Left colon (tissue), 2 donors: ENCODE results near the gene RPS6KC1. TPM values are rescaled to one million over a fixed set of nuclear protein-coding genes. Genes with fewer than 3 reads are reported as not detected.
"Not testable (repeated sequence)": the region's sequence is repeated elsewhere in the genome, so short reads cannot be mapped to it uniquely, and the experiment has no call there.

Experiments
- ATAC-seq: fragments of 200-7000 bp; cut with Tn5 transposase; one replicate; pipeline ENCODE4 v1.9.1; 2020; ENCODE audit warnings: mild to moderate bottlenecking, moderate library complexity
- DNase-seq, 2 donors: peaks; one replicate each; pipeline ENCODE4 v3.0.0-alpha.2; 2020
- intact Hi-C, 2 donors: fragments of 100-400 bp; cut with DNase I in 1 of 2; cut with micrococcal nuclease in 1 of 2; formaldehyde crosslinking; loops; one replicate each; pipeline versions ENCODE4 v1.11.2 to v1.14.0; 2022; cut with DNase I, micrococcal nuclease
- total RNA-seq, 2 donors: library from RNA; stranded (reverse); fragmentation: NEBNext Ultra II Directional; extraction: Animal tissue kit (Norgen Biotek cat#: 25700); gene quantifications; one replicate each; pipeline ENCODE4 v1.2.1, GENCODE V29; 2021
- donor health status: DM: no; HTN: no; CAD: no.
- donor health status: DM: yes; HTN: yes; CAD: no.

The RPS6KC1 gene
- total RNA-seq, 2 donors from 2014 or later, result 9.4 to 11.2 TPM

DNA sequence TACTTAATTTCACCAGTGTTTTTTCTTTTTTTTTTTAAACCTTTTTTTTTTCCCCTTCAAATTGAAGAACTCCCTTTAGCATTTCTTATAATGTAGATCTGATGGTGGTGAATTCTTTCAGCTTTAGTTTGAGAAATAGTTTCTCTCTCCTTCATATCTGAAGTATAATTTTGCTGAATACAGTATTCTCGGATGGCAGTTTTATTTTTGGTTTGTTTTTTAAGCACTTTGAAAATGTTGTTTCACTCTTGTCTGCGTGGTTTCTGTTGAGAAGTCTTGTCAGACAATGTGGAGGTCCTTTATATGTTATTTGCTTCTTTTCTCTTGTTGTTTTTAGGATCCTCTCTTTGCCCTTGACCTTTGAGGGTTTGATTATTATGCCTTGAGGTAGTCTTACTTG is 135.1 kb downstream of the RPS6KC1 start:
- intact Hi-C loops, result no loop called here
- DNase-seq (no peak), ATAC-seq (no peak)

DNA sequence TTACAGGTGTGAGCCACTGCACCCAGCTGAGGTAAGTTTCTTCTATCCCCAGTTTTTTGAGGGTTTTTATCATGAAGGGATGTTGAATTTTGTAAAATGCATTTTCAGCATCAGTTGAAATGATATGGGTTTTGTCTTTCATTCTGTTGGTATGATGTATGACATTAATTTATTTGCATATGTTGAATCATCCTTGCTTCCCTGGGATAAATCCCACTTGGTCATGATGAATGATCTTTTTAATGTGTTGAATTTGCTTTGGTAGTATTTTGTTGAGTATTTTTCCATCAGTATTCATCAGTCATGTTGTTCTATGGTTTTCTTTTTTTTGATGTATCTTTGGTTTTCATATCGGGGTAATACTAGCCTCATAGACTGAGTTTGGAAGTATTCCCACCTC is 141.0 kb downstream of the RPS6KC1 start:
- DNase-seq, result no peak
- no peak for ATAC-seq
- intact Hi-C loops, result no loop called here

DNA sequence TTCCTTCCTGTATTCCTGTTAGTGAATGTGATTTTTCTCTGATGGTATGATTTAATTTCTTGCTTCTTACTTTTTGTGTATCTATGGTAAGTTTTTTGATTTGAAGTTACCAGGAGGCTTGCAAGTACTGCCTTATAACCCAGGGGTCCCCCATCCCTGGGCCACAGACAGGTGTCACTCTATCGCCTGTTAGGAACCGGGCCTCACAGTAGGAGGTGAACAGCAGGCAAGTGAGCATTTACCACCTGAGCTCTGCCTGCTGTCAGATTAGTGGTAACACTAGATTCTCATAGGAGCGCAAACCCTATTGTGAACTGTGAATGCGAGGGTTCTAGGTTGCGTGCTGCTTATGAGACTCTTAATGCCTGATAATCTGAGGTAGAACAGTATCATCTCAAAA is 143.3 kb downstream of the RPS6KC1 start:
- DNase-seq (no peak), ATAC-seq (no peak)
- intact Hi-C loops, result no loop called here

DNA sequence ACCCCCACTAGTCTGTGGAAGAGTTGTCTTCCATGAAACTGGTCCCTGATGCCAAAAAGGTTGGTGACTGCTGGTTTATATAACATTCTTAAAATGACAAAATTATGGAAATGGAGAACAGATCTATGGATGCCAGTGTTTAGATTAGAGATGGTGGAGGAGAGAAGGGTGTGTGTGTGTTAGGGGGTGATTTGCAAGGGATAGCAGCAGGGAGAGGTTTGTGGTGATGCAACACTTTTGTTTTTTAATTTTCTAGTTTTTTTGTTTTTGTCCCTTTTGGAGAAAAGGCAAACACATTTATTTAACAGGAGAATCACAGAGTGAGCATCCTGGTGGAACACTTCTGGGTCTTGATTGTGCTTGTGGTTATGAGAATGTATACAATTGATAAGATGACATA is 143.8 kb downstream of the RPS6KC1 start:
- intact Hi-C loops, result no loop called here
- no peak for ATAC-seq
- DNase-seq, result no peak

DNA sequence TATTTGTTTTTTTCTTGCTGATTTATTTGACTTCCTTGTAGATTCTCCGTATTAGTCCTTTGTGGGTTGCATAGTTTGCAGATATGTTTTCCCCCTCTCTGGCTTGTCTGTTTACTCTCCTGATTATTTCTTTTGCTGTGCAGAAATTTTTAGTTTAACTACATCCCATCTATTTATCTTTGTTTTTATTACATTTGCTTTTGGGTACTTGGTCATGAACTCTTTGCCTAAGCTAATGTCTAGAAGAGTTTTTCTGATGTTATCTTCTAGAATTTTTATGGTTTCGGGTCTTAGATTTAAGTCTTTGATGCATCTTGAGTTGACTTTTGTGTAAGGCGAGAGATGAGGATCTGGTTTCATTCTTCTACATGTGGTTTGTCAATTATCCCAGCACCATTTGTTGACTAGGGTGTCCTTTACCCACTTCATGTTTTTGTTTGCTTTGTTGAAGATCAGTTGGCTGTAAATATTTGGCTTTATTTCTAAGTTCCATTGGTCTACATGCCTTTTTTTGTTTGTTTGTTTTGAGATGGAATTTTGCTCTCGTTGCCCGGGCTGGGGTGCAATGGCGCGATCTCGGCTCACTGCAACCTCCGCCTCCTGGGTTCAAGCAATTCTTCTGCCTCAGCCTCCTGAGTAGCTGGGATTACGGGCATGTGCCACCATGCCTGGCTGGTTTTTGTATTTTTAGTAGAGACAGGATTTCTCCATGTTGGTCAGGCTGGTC is 145.4 kb downstream of the RPS6KC1 start:
- intact Hi-C loops, DNase-seq, ATAC-seq: not testable (repeated sequence)

DNA sequence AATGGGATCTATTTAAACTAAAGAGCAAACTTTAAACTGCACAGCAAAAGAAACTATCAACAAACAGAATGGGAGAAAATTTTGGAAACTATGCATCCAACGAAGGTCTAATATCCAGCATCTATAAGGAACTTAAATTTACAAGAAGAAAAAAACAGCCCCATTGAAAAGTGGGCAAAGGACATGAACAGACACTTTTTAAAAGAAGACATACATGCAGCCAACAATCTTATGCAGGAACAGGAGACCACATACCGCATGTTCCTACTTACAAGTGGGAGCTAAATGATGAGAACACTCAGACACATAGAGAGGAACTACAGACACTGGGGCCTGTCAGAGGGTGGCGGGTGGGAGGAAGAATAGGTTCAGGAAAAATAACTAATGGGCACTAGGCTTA is 149.6 kb downstream of the RPS6KC1 start:
- DNase-seq (no peak), ATAC-seq (no peak)
- intact Hi-C loops, result no loop called here

DNA sequence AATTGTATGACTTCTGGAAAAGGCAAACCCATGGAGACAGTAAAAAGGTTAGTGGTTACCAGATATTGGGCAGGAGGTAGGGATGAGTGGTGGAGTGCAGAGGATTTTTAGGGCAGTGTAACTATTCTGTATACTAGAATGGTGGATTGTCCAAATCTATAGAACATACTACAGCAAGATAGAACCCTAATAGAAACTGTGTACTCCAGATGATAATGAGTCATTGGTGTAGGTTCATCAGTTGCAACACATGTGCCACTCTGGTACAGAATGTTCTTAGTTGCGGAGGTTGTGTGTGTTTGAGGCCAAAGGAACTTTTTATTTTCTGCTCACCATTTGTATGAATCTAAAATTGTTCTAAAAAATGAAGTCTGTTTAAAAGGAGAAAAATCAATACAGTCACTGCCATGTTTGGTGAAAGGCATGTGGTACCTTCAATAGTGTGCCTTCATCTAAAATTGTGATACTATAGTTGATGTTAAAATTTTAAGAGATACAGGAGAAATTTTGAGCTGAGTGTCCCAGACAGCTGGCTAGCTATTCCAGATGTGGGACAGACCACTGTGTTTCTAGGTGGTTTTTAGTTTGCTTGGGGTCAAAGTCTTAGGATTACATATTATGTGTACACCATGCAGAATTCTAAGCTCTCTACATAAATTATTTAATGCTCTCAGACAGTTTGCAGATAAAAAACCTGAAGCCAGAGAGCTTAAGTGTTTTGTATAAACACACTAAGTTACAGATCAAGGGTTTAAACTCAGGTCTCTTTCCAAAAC is 150.5 kb downstream of the RPS6KC1 start:
- DNase-seq, result no peak
- no peak for ATAC-seq
- intact Hi-C loops, result no loop called here

DNA sequence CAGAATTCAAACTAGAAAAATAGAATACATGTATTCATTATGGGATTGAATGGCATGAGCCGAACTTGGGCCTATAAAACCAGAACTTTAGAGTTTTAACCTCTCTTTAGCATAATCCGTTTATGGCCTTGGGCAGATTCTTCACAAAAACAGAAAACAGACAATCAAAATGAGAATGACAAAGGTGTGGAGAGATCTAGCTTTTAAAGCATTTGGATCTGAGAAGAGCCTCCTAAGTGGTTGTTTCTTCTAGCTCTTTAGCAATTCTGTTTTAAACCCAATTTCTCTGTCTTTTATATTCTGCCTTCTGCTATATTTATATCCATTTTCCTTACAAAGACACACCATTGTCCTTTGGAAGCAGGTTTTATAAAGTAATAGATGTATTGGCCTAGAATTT is 160.2 kb downstream of the RPS6KC1 start:
- intact Hi-C loops, result no loop called here
- ATAC-seq (no peak), DNase-seq (no peak)

DNA sequence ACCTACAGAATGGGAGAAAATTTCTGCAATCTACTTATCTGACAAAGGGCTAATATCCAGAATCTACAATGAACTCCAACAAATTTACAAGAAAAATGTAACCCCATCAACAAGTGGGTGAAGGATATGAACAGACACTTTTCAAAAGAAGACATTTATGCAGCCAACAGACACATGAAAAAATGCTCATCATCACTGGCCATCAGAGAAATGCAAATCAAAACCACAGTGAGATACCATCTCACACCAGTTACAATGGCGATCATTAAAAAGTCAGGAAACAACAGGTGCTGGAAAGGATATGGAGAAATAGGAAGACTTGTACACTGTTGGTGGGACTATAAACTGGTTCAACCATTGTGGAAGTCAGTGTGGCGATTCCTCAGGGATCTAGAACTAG is 168.0 kb downstream of the RPS6KC1 start:
- intact Hi-C loops, ATAC-seq, DNase-seq: not testable (repeated sequence)

DNA sequence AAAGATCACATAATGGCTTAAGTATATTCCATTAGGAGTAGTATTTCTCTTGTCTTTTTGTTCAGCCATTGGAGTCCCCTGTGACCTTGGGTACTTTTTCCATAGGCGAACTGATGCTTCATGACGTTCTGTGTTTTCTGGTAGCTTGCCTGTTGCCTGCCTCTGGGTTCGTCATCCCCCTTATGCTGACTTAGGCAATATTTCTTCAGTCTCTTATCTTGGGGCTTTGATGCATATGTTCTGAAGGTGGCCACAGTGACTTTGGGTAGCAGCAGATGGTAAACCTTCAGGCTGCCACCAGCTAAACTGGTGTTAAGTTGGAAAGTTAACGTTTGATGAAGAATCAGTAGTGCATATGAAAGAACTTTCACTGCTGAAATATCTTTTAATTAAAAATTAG is 170.2 kb downstream of the RPS6KC1 start:
- ATAC-seq (no peak), DNase-seq (no peak)
- intact Hi-C loops, result no loop called here

DNA sequence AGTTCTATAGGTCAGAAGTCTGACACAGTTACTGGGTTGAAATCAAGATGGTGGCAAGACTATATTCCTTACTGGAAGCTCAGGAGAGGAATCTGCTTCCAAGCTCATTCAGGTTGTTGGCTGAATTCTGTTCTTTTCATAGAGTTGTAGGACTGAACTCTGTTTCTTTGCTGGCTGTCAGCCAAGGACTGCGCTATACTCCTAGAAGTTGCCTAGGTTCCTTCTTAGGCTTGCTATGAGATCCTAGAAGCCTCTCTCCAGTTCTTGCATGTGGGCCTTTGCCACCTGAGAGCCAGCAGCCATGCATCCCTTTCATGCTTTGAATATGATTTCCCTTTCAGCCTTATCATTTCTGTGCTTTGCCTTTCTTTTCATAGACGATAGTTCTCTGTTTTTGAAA is 176.4 kb downstream of the RPS6KC1 start:
- DNase-seq, result no peak
- intact Hi-C loops, result no loop called here
- ATAC-seq, result no peak

DNA sequence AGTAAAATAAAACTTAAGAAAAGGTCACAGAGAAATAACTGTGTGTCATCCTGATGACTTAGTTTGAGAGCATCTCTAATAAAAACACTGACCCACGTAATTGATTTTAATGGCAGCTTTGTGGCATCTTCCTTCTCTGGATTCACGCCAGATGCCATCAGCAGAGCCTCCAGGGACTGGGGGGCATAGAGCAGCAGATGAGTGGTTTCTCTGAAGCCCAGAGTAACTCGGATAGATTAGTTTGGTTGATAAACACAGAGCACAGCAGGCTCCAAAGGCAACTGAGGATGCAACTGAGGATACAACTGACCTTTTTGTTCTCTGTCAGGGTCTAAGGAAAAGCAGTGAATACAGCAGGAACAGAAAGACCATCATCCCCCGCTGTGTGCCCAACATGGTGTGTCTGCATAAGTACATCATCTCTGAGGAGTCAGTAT is 180.8 kb downstream of the RPS6KC1 start:
- no peak for ATAC-seq
- intact Hi-C loops, result no loop called here

DNA sequence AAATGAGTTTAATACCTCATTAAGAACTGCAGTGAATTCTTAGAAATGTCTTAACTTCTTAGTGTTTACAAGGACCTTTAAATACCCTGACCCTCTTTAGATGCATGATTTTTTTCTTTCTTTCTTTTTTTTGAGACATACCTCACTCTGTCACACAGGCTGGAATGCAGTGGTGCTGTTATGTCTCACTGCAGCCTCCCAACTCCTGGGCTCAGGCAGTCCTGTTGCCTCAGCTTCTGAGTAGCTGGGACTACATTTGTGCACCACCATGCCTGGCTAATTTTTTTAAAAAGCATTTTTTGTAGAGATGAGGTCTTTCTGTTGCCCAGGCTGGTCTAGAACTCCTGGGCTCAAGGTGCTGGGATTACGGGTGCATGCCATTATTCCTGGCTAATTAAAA is 191.8 kb downstream of the RPS6KC1 start:
- no peak for DNase-seq
- no peak for ATAC-seq
- intact Hi-C loops, result loop anchor here in 1 of 2 donors (5.0 kb wide), 1 partner anchor 879 kb away; no protein-coding TSS in a partner anchor

More for the DNA sequence above, 180.8 kb downstream of the RPS6KC1 start:
- DNase-seq, result no peak

DNA sequence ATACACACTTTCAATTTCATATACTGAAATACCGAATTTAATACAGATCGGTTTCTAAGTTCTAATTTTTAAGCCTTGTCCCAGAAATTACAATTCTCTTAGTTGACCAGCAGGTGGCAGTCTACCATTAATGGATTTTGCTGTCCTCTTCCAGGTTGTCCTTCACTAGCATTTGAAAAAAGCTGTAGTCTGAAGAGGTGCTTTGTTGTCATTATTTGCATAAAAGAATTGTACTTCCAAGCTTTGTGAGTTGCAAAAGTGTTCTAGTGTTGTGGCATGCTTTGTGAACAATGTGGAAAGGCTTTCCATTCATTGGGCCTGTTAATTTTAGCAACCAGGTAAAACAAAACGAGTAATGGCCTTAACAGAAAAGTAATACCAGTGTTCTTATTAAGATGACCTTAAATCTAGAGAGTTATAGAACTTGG is 193.6 kb downstream of the RPS6KC1 start:
- DNase-seq (no peak), ATAC-seq (peak; percentile 40)
- intact Hi-C loops, result loop anchor here in 1 of 2 donors (5.0 kb wide), 1 partner anchor 878 kb away; no protein-coding TSS in a partner anchor

DNA sequence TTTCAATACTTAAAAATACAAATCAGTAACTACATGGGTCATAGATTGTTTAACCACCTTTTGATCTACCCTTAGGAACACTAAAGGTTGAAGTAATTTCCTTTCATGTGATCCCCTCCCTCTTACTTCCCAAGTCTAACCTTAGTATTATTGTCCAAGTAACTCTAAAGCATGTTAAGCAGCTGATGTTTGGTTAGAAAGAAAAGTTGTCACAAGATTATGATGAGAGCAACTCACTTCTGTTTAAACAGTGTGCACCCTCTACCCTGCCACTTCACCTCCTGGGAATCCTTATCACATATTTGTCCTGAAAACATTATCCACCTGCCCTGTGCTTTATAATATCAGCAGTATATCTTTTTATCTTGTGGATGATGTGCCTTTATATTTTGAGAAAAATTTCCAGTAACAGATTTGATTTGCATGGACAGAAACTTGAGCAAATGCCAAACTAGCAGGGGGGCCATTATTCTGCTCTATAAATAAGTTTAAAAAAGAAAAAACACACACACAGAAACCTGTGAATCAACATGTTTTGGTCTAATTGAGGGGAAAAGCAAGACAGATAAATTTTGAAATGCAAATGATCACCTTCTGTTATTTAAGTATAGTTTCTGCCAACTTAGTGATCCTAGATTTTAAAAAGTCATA is 194.3 kb downstream of the RPS6KC1 start:
- DNase-seq (no peak), ATAC-seq (no peak)
- intact Hi-C loops, result no loop called here

DNA sequence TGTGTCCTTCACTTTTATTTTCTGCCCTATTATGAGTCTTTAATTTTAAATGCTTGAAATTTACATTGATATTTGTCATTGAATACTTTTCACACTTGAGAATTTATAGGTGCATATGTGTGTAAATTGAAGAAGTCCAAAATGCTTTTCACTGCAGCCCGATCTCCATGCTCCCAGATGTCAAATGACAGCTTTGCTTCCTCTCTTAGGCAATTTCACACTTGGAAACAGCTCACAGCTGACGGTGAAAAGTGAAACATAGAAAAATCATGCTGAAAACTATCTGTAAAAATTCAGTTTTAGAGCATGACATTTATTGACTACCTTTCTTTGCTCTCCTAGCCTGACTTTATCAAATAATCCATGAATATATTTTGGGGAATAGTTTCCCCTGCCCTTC is 196.0 kb downstream of the RPS6KC1 start:
- intact Hi-C loops, result no loop called here
- ATAC-seq, result no peak
- no peak for DNase-seq

DNA sequence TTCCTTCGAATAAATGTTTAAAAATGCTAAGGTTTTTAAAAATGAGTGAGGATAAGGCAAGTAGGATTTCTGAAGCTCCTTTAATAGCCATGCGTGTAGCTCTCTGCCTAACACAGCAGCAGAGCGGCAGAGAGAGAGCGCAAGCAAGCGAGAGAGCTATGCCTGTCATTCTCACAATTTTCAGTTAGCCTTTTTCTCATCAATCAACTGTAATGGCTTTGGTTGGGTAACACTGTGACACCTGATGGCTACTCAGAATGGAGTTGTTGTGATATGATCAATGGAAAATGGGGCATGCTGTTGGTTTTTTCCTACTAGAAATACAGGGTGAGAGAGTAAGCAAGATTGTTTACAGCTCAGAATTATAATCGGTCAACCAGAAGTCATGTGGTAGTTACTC is 198.4 kb downstream of the RPS6KC1 start:
- ATAC-seq (no peak), DNase-seq (no peak)
- intact Hi-C loops, result no loop called here

DNA sequence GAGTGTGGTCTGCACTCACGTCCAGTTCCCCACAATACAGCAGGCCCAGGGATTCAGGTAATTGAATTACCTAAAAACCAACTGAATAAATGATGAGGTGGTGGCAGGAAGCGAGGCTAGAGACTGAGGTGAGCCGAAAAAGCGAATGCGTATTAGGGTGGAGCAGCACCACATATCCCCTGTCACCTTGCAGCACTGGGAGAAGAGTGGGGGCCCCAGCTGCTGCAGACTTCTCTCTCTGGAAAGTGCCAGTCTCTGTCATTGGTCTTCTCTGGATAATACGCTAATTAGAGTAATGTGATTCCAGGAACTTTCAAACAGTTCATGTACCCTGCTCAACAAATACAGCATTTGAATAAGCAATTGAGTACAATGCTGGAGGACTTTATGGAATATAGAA is 199.0 kb downstream of the RPS6KC1 start:
- ATAC-seq (no peak), DNase-seq (no peak)

DNA sequence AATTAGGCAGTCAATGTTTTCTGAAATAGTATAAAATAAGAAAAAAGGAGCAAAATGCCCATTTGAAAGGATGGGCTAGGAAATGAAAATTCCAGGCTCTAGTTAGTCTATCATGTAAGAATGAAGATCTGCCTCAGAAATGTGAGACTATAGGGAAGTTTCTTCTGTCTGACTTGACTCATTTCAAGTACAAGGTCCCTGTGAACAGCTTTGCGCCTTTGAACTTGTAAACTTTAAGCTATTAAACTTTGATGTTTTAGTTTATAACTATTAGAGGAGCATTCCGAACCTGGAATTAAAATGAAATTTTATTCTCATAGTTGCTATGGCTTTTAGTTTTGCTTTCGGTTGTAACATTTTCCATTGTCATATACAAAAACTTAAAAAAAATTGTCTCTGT is 199.4 kb downstream of the RPS6KC1 start:
- DNase-seq, result no peak
- intact Hi-C loops, result no loop called here
- ATAC-seq, result no peak

More for the DNA sequence above, 199.0 kb downstream of the RPS6KC1 start:
- intact Hi-C loops, result no loop called here

DNA sequence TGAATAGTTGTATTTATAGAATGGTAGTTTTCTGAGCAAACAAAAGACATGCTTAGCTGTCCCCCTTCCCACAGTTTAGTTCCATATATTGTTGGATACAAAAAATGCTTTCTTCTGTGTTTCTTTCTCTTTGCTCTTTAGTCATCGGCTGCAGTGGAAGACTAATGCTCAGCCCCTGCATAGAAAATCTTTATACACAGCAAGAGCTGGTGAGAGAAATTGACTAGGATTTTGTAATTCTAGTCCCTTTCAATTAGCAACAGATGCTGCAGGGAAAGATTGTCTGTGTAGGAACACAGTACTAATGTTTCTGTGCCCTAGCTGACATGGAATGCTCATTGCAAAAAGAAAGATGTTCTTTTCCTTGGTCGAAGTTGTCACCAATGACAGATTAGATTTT is 200.9 kb downstream of the RPS6KC1 start:
- intact Hi-C loops, result no loop called here
- DNase-seq (no peak), ATAC-seq (no peak)
